Ishikawa (cell line): ENCODE results near the gene RPL22.

ENCODE experiments used
- CEBPB ChIP-seq: IDR thresholded peaks from 2 replicates; pipeline ENCODE4 v1.6.1; 2012
- CREB1 ChIP-seq: IDR thresholded peaks from 2 replicates; pipeline ENCODE4 v1.6.1; 2012; ENCODE audit warnings: low read depth
- EGR1 ChIP-seq: IDR thresholded peaks from 2 replicates; pipeline ENCODE4 v1.6.1; 2012
- EP300 ChIP-seq: IDR thresholded peaks from 2 replicates; pipeline ENCODE4 v1.6.1; 2012; ENCODE audit warnings: borderline replicate concordance
- FOXM1 ChIP-seq: IDR thresholded peaks from 2 replicates; pipeline ENCODE4 v1.6.1; 2012; ENCODE audit warnings: low read depth, borderline replicate concordance
- MAX ChIP-seq: IDR thresholded peaks from 2 replicates; pipeline ENCODE4 v1.6.1; 2012
- NFIC ChIP-seq: IDR thresholded peaks from 2 replicates; pipeline ENCODE4 v1.6.1; 2012
- RAD21 ChIP-seq: IDR thresholded peaks from 2 replicates; pipeline ENCODE4 v1.6.1; 2012; ENCODE audit warnings: low read depth
- REST ChIP-seq: IDR thresholded peaks from 2 replicates; pipeline ENCODE4 v1.6.1; 2012; ENCODE audit warnings: low read depth, mild to moderate bottlenecking
- TAF1 ChIP-seq: IDR thresholded peaks from 2 replicates; pipeline ENCODE4 v1.6.1; 2012; ENCODE audit warnings: low read depth, mild to moderate bottlenecking
- TCF12 ChIP-seq: IDR thresholded peaks from 2 replicates; pipeline ENCODE4 v1.6.1; 2012; ENCODE audit warnings: low read depth
- TEAD4 ChIP-seq: IDR thresholded peaks from 2 replicates; pipeline ENCODE4 v1.6.1; 2012
- USF1 ChIP-seq: IDR thresholded peaks from 2 replicates; pipeline ENCODE4 v1.6.1; 2012
- YY1 ChIP-seq: IDR thresholded peaks from 2 replicates; pipeline ENCODE4 v1.6.1; 2012; ENCODE audit warnings: low read depth
- ZBTB7A ChIP-seq: IDR thresholded peaks from 2 replicates; pipeline ENCODE4 v1.6.1; 2012; ENCODE audit warnings: low read depth

Gene RPL22

GRCh38 chr1:6224718-6225117 lies 25.3 kb upstream of the RPL22 start:
- TF ChIP-seq REST (no peak), TEAD4 (peak; percentile 52; the same call in 1 of the 2 replicates), MAX (no peak)

- TF ChIP-seq CEBPB (no peak), USF1 (no peak), RAD21 (no peak), EP300 (no peak), TAF1 (no peak), TEAD4 (no peak)
These were observed 24.2 kb upstream of the RPL22 start for GRCh38 chr1:6223617-6224016.

- TF ChIP-seq TCF12 (no peak), FOXM1 (no peak), CREB1 (no peak), EP300 (no peak), TAF1 (no peak), USF1 (no peak), CEBPB (no peak), TEAD4 (no peak), MAX (no peak)
These were observed 23.2 kb upstream of the RPL22 start for GRCh38 chr1:6222636-6223035.

GRCh38 chr1:6221210-6221784 lies 21.9 kb upstream of the RPL22 start:
- TF ChIP-seq USF1: no peak
- no peak for TF ChIP-seq CREB1
- no peak for TF ChIP-seq TAF1
- TF ChIP-seq RAD21: no peak
- TF ChIP-seq REST: no peak
- TF ChIP-seq EP300: no peak
- TF ChIP-seq TEAD4: no peak
- TF ChIP-seq YY1: no peak
- TF ChIP-seq TCF12: no peak
- no peak for TF ChIP-seq FOXM1
- TF ChIP-seq CEBPB: no peak
- no peak for TF ChIP-seq NFIC

- TF ChIP-seq REST: no peak
- peak; percentile 78 for TF ChIP-seq TCF12
- no peak; the same call in 1 of the 2 replicates for TF ChIP-seq RAD21
- no peak for TF ChIP-seq CREB1
- TF ChIP-seq YY1: no peak
- TF ChIP-seq ZBTB7A: no peak
- TF ChIP-seq EGR1: peak; percentile 71
- peak; percentile 85 for TF ChIP-seq MAX
- TF ChIP-seq FOXM1: no peak; the same call in 1 of the 2 replicates
- no peak for TF ChIP-seq TAF1
- peak; percentile 90 for TF ChIP-seq TEAD4
- no peak for TF ChIP-seq CEBPB
- TF ChIP-seq NFIC: peak; percentile 56; the same call in 1 of the 2 replicates
- TF ChIP-seq USF1: peak; percentile 41
- peak; percentile 76; the same call in 1 of the 2 replicates for TF ChIP-seq EP300
These were observed 20.8 kb upstream of the RPL22 start for GRCh38 chr1:6220236-6220635.
